Middle frontal gyrus (tissue), 1 donor: ENCODE results near the gene INKA1.

ENCODE experiments used
- DNase-seq: peaks from one replicate; pipeline ENCODE4 v3.0.0-alpha.2; 2015; ENCODE audit warnings: low spot score; ENCODE audit errors: extremely low spot score

The INKA1 gene

GRCh38 chr3:49786357-49787181, 16.5 kb upstream of the INKA1 start, which contains the start of gene IP6K1:
Gene IP6K1 (minus strand): TSS chr3:49786542. CDS start chr3:49748040, 38,502 bp downstream.
- DNase-seq, result peak; percentile 100

GRCh38 chr3:49787182-49787464, 15.9 kb upstream of the INKA1 start:
- DNase-seq, result no peak

- no peak for DNase-seq
Observed at GRCh38 chr3:49787536-49787935, 15.5 kb upstream of the INKA1 start.

- no peak for DNase-seq
Observed at GRCh38 chr3:49788056-49788455, 15.0 kb upstream of the INKA1 start.

- DNase-seq, result no peak
Observed at GRCh38 chr3:49790626-49791411, 12.2 kb upstream of the INKA1 start.

GRCh38 chr3:49791571-49791970, 11.5 kb upstream of the INKA1 start:
- no peak for DNase-seq

- no peak for DNase-seq
Observed at GRCh38 chr3:49792371-49793150, 10.5 kb upstream of the INKA1 start.

- DNase-seq, result no peak
Observed at GRCh38 chr3:49793486-49794085, 9.5 kb upstream of the INKA1 start.

GRCh38 chr3:49794431-49794830, 8.6 kb upstream of the INKA1 start:
- no peak for DNase-seq

GRCh38 chr3:49794926-49795905, 7.8 kb upstream of the INKA1 start:
- DNase-seq, result no peak

- no peak for DNase-seq
Observed at GRCh38 chr3:49799105-49799504, 4.0 kb upstream of the INKA1 start.

GRCh38 chr3:49799761-49800160, 3.3 kb upstream of the INKA1 start, which contains the start of gene CDHR4:
Gene CDHR4 (minus strand): TSS chr3:49799873. CDS start chr3:49799812, 61 bp downstream.
- no peak for DNase-seq

- no peak for DNase-seq
Observed at GRCh38 chr3:49801160-49801559, 1.9 kb upstream of the INKA1 start.

GRCh38 chr3:49803465-49804140, 542 bp downstream of the INKA1 start:
- DNase-seq, result no peak

GRCh38 chr3:49804141-49805041, 1.3 kb downstream of the INKA1 start:
- DNase-seq, result no peak

GRCh38 chr3:49805367-49805782, 2.3 kb downstream of the INKA1 start:
- no peak for DNase-seq

GRCh38 chr3:49805897-49806701, 3.0 kb downstream of the INKA1 start:
- no peak for DNase-seq

- no peak for DNase-seq
Observed at GRCh38 chr3:49806850-49807249, 3.8 kb downstream of the INKA1 start.
